GM12891 (cell line): ENCODE data around the gene RNU4-1.
"Not testable (repeated sequence)": the region's sequence is repeated elsewhere in the genome, so short reads cannot be mapped to it uniquely, and the experiment has no call there.

Experiments
- DNase-seq: peaks from one replicate; pipeline ENCODE4 v3.0.0; 2011; ENCODE audit warnings: low spot score; ENCODE audit not compliant: insufficient read length
- FAIRE-seq: peaks from 2 replicates; lab custom pipeline; 2011; peaks lifted over from hg19 to GRCh38; lab: Jason Lieb, UNC
- PAX5 ChIP-seq: IDR thresholded peaks from 2 replicates; pipeline ENCODE4 v1.6.1; 2011; ENCODE audit warnings: low read length, moderate library complexity, mild to moderate bottlenecking; ENCODE audit not compliant: insufficient read depth, severe bottlenecking
- POLR2A ChIP-seq: IDR thresholded peaks from 2 replicates; pipeline ENCODE4 v1.6.1; 2011; ENCODE audit warnings: low read depth, low read length, control low read depth
- POU2F2 ChIP-seq: IDR thresholded peaks from 2 replicates; pipeline ENCODE4 v1.6.1; 2011; ENCODE audit warnings: low read depth, mild to moderate bottlenecking, control low read depth, low read length, moderate library complexity
- SPI1 ChIP-seq: IDR thresholded peaks from 2 replicates; pipeline ENCODE4 v1.6.1; 2011; ENCODE audit warnings: low read depth, low read length, control low read depth
- TAF1 ChIP-seq: IDR thresholded peaks from 2 replicates; pipeline ENCODE4 v1.6.1; 2011; ENCODE audit warnings: low read depth, low read length, control low read depth

The RNU4-1 gene

DNA sequence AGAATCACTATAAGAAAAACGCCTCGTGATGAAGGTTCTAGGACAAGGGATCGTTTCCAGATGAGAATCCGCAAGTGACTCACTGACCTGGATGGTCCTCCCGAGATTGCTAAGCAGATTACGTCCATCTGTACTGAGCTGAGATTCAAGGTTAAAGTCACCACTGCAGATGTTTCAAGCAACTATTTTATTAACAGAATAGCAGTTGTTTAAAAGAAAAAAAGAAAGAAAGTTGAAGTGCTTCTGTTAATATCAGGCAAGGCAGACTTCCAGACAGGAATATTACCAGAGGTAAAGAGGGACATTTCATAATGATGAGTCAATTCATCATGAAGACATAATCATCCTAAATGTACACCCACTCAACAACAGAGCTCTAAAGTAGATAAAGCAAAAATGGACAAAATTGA lies 45.4 kb downstream of the RNU4-1 start:
- no peak for DNase-seq

DNA sequence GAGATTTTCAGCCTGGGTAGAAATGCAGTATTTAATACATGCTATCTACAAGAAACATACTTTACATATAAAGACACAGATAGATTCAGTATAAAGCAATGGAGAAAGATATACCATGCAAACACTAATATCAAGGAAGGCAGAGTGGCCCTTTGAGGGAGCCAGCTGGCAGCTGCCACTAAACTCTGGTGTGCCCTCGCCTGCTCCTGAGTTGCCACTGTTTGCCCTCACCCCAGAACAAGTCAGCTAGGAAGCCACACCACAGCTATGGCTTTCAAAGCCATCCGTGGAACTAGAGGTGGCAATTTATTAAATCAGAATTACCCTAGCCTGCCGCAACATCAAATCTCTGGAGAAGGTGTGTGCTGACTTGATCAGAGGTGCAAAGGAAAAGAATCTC lies 45.9 kb downstream of the RNU4-1 start:
- TF ChIP-seq POU2F2 (no peak), SPI1 (no peak)
- no peak for DNase-seq
- FAIRE-seq: no peak

More for the DNA sequence above, 45.4 kb downstream of the RNU4-1 start:
- no peak for TF ChIP-seq SPI1
- no peak for TF ChIP-seq POU2F2
- TF ChIP-seq PAX5: no peak
- no peak for TF ChIP-seq TAF1
- TF ChIP-seq POLR2A: no peak
- no peak for FAIRE-seq

DNA sequence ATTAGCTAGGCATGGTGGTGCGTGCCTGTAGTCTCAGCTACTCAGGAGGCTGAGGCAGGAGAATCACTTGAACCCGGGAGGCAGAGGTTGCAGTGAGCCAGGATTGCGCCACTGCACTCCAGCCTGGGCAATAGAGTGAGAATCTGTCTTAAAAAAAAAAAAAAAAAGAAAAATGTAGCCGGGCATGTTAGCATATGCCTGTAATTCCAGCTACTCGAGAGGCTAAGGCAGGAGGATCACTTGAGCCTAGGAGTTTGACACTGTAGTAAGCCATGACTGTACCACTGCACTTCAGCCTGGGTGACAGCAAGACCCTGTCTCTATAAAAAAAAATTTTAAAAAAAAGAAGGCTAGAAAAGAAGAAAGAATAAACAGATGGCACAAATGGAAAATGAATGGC lies 46.3 kb downstream of the RNU4-1 start:
- DNase-seq, FAIRE-seq: not testable (repeated sequence)
